ENCODE measurements around the gene NAT8L. TPM values are rescaled to one million over a fixed set of nuclear protein-coding genes. Genes with fewer than 3 reads are reported as not detected.

Gene NAT8L
- total and polyA plus RNA-seq, 2 experiments from 2014 or later, result 1.5 to 2.7 TPM

GRCh38 chr4:2076908-2077536 lies 17.9 kb downstream of the NAT8L start:
- Histone ChIP-seq H3K4me3 (no peak overlapping the region), H3K4me1 (ENCODE audit: insufficient read depth) (no peaks in the 10 kb centered on the region), H3K9me3 (ENCODE audit: low read depth) (no peaks in the 10 kb centered on the region), H3K36me3 (replicated peaks; ENCODE audit: insufficient read depth, low read depth) (no peaks in the 10 kb centered on the region), H3K9me2 (replicated peaks; ENCODE audit: insufficient read depth) (no peaks in the 10 kb centered on the region), H3K4me2 (no peak overlapping the region), H4K20me1 (ENCODE audit: insufficient read depth, poor library complexity, severe bottlenecking) (no peaks in the 10 kb centered on the region), H2AFZ (no peak overlapping the region), H3K79me2 (no peaks in the 10 kb centered on the region), H3K27ac (no peak overlapping the region), H3K27me3 (no peaks in the 10 kb centered on the region)
- TF ChIP-seq EZH2 (IDR thresholded peaks at IDR 0.05; ENCODE audit: borderline replicate concordance), result no peak
- no peak for TF ChIP-seq EZH2phosphoT487 (IDR thresholded peaks at IDR 0.05; ENCODE audit: low read depth, severe bottlenecking, unreplicated experiment)
- TF ChIP-seq CTCF (IDR thresholded peaks at IDR 0.05; ENCODE audit: poor library complexity), result no peak
- DNase-seq (ENCODE audit: low spot score), result no peak
- 76% methylated on average over 9 of the region's 9 CpGs for WGBS (ENCODE audit: low lambda C conversion rate, missing lambda C conversion rate)

DNA sequence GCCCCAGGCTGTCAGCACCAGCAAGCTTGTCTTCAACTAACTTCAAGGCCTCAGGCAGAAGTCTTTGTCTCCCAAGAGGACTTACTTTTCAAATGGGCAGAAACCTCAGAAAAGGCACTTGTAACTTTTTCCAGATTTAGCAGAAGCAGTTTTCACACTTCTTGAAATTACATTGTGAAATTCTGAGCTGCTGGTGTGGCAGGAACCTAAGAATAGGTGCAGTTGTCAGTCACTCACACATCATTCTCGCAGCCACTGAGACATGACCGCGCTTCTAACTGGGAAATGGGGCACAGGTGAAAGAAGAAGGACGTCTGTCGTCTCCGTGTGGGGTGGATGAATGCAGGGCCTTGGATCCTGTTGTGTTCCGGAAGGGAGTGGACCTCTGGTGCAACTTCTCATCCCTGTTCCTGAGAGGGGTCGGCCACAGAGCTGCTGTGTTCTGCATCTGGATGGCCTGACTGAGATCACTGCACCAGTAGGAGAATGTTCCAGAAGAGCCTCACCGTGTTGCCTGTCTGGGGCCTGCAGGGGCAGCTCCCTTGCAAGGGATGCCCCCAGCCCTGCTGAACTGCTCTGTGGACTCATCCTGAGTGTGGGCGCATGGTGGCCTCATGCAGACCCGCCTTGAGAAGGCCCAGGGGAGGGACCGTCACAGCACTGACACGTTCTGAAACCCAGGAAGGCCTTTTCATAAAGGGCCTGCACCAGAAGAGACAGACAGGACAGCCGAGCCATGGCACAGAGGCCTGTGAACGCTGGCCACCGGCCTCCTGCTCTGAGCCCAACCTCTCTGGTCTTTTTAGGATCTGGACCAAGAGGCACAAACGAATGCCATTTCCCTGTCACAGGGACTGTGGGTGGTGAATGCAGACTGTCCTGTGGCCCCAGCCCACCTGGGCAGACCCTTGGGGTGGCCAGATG lies 18.7 kb downstream of the NAT8L start:
- Histone ChIP-seq H4K20me1 (ENCODE audit: insufficient read depth, poor library complexity, severe bottlenecking) (no peaks in the 10 kb centered on the region), H3K27ac (no peak overlapping the region), H3K4me3 (no peak overlapping the region), H3K4me1 (ENCODE audit: insufficient read depth) (no peaks in the 10 kb centered on the region), H3K27me3 (no peaks in the 10 kb centered on the region), H3K4me2 (no peak overlapping the region), H2AFZ (no peak overlapping the region), H3K9me2 (replicated peaks; ENCODE audit: insufficient read depth) (no peaks in the 10 kb centered on the region), H3K9me3 (ENCODE audit: low read depth) (no peaks in the 10 kb centered on the region), H3K36me3 (replicated peaks; ENCODE audit: insufficient read depth, low read depth) (no peaks in the 10 kb centered on the region), H3K79me2 (no peaks in the 10 kb centered on the region)
- WGBS (ENCODE audit: low lambda C conversion rate, missing lambda C conversion rate), result 92% methylated on average over 17 of the region's 17 CpGs
- no peak for TF ChIP-seq EZH2 (IDR thresholded peaks at IDR 0.05; ENCODE audit: borderline replicate concordance)
- no peak for TF ChIP-seq EZH2phosphoT487 (IDR thresholded peaks at IDR 0.05; ENCODE audit: low read depth, severe bottlenecking, unreplicated experiment)
- TF ChIP-seq CTCF (IDR thresholded peaks at IDR 0.05; ENCODE audit: poor library complexity), result no peak
- DNase-seq (ENCODE audit: low spot score), result no peak

- WGBS (ENCODE audit: low lambda C conversion rate, missing lambda C conversion rate), result 73% methylated on average over 9 of the region's 9 CpGs
Measured at GRCh38 chr4:2078584-2078983, 19.5 kb downstream of the NAT8L start.

More at GRCh38 chr4:2078584-2078983, 19.5 kb downstream of the NAT8L start:
- Histone ChIP-seq H3K4me3 (no peak overlapping the region), H3K27ac (no peak overlapping the region), H4K20me1 (ENCODE audit: insufficient read depth, poor library complexity, severe bottlenecking) (no peaks in the 10 kb centered on the region), H3K4me2 (no peak overlapping the region), H3K9me2 (replicated peaks; ENCODE audit: insufficient read depth) (no peaks in the 10 kb centered on the region), H2AFZ (no peak overlapping the region), H3K4me1 (ENCODE audit: insufficient read depth) (no peaks in the 10 kb centered on the region), H3K79me2 (no peaks in the 10 kb centered on the region), H3K9me3 (ENCODE audit: low read depth) (no peaks in the 10 kb centered on the region), H3K27me3 (no peaks in the 10 kb centered on the region), H3K36me3 (replicated peaks; ENCODE audit: insufficient read depth, low read depth) (no peaks in the 10 kb centered on the region)
- DNase-seq (ENCODE audit: low spot score), result no peak
- TF ChIP-seq CTCF (IDR thresholded peaks at IDR 0.05; ENCODE audit: poor library complexity) (no peak), EZH2 (IDR thresholded peaks at IDR 0.05; ENCODE audit: borderline replicate concordance) (no peak), EZH2phosphoT487 (IDR thresholded peaks at IDR 0.05; ENCODE audit: low read depth, severe bottlenecking, unreplicated experiment) (no peak)
